Muscle layer of colon (tissue), 2 donors: Measurements from ENCODE around the gene FCHO1.
"Not testable (repeated sequence)": the region's sequence is repeated elsewhere in the genome, so short reads cannot be mapped to it uniquely, and the experiment has no call there.

Source experiments
- H3K27ac ChIP-seq: one replicate; pipeline ENCODE4 v1.7.0; 2013; ENCODE audit warnings: low read depth, mild to moderate bottlenecking, low read length, moderate library complexity
- H3K27me3 ChIP-seq, 2 donors: one replicate each; pipeline ENCODE4 v1.7.0; 2013; ENCODE audit warnings: low read length in 2 of 2, mild to moderate bottlenecking in 2 of 2; ENCODE audit not compliant: insufficient read depth in 2 of 2, control insufficient read depth in 1 of 2
- H3K36me3 ChIP-seq: one replicate; pipeline ENCODE4 v1.7.0; 2013; ENCODE audit warnings: mild to moderate bottlenecking, low read length; ENCODE audit not compliant: insufficient read depth
- H3K4me1 ChIP-seq: one replicate; pipeline ENCODE4 v1.7.0; 2013; ENCODE audit warnings: mild to moderate bottlenecking, low read length; ENCODE audit not compliant: insufficient read depth
- H3K4me3 ChIP-seq, 2 donors: one replicate each; pipeline ENCODE4 v1.7.0; 2013; ENCODE audit warnings: low read length in 2 of 2, low read depth in 1 of 2, mild to moderate bottlenecking in 1 of 2, moderate library complexity in 1 of 2
- H3K9ac ChIP-seq: one replicate; pipeline ENCODE4 v1.7.0; 2013; ENCODE audit warnings: low read length
- H3K9me3 ChIP-seq: one replicate; pipeline ENCODE4 v1.7.0; 2013; ENCODE audit warnings: mild to moderate bottlenecking, low read length
- donor health status: abdominal sarcoma.
- donor health status: Adenocarcinoma of cecum.

FCHO1 gene

GRCh38 chr19:17770613-17771012 lies 19.3 kb downstream of the FCHO1 start:
- Histone ChIP-seq H3K9me3 (no peaks in the 10 kb centered on the region), H3K36me3 (no peaks in the 10 kb centered on the region), H3K27ac (no peak overlapping the region), H3K4me3 (no peak overlapping the region), H3K27me3 (peaks cover 0 to 5% of the 10 kb centered on the region in 2 donors), H3K9ac (no peak overlapping the region), H3K4me1 (peaks cover 8% of the 10 kb centered on the region)

DNA sequence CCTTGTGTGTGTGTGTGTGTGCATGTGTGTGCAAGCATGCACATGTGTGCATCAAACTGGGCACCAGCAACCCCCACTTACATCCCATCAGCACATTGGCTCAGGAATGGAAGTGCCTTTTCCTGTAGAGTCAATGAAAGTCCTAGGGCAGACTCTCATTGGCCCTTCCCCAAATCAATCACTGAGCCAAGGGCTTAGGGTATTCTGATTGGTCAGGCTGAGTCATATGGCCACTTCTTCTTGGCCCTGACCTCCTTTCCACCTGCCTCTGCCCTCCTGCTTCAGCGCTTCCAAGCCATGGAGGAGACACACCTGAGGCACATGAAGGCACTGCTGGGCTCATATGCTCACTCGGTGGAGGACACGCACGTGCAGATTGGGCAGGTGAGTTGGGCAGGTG lies 20.9 kb downstream of the FCHO1 start:
- no peak overlapping the region for H3K27ac ChIP-seq
- H3K9ac ChIP-seq = no peak overlapping the region
- no peak overlapping the region for H3K4me3 ChIP-seq
- no peaks in the 10 kb centered on the region for H3K36me3 ChIP-seq
- H3K9me3 ChIP-seq = no peaks in the 10 kb centered on the region
- no peaks in the 10 kb centered on the region for H3K4me1 ChIP-seq
- peaks cover 0 to 5% of the 10 kb centered on the region in 2 donors for H3K27me3 ChIP-seq

DNA sequence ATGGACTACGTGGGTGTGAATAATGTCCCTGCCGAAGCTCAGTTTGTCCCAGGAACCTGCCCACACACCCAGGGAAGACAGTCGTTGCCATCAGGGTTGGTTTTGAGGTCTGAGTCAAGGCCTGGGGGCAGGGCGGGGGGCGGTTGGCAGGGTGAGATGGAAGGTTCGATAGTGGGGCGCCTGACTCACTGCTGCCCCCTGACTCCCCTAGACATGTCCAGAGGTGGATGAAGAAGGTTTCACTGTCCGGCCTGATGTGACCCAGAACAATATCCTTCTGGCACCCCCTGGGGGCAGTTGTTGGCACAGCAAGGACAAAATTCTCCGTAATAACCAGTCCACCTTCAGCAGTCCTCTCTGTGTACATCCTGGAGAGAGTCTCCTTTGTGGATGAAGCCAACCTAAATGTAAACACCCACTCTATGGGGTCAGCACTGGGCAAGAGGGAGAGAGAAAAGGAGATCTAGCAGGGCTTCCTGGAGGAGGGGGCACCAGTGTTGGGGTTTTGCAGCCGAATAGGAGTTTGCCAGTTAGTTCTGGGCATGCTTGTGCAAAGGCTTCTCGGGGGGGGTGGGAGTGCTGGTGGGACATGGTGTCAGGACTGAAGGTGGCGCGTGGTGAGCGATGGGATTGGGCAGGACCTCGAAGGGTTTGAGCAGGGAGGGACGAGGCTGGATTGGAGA lies 24.1 kb downstream of the FCHO1 start:
- H3K4me1 ChIP-seq = no peaks in the 10 kb centered on the region
- H3K36me3 ChIP-seq = no peaks in the 10 kb centered on the region
- no peak overlapping the region for H3K4me3 ChIP-seq
- no peaks in the 10 kb centered on the region for H3K9me3 ChIP-seq
- no peak overlapping the region for H3K27ac ChIP-seq
- H3K9ac ChIP-seq = no peak overlapping the region
- H3K27me3 ChIP-seq = peaks cover 0 to 18% of the 10 kb centered on the region in 2 donors

DNA sequence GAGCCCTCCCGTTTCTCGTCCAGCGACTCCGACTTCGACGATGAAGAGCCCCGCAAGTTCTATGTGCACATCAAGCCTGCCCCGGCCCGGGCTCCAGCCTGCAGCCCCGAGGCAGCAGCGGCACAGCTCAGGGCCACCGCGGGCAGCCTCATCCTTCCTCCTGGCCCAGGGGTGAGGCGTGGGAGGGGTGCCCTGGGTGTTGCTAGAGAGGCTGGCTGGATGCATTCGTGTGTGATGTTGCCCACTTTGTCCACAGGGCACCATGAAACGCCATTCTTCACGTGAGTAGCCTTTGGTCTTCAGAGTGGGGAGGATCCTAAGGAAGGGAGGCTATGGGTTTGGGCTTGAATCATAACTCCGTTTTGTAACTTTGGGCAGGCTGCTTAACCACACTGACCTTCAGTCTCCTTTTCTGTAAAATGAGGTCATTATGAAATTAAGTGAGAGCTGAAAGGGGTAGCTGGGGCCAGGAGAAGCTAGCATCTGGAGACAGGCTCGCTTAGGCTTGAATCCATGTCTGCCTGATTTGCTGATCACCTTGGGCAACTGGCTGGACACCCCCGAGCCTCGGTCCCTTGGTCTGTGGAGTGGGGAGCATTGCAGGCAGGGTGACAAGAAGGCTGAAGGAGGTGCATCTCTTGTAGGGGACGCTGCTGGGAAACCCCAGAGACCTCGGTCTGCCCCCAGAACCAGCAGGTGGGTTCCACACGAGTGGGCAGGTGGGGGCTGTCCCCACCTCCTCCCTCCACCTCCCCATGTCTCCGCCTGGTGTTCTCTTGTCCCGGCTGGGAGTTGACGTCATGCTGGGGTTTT lies 24.9 kb downstream of the FCHO1 start:
- Histone ChIP-seq H3K9me3 (no peaks in the 10 kb centered on the region), H3K4me3 (no peak overlapping the region), H3K27ac (no peak overlapping the region), H3K27me3 (peaks cover 0 to 26% of the 10 kb centered on the region in 2 donors), H3K4me1 (no peaks in the 10 kb centered on the region), H3K9ac (no peak overlapping the region), H3K36me3 (no peaks in the 10 kb centered on the region)

DNA sequence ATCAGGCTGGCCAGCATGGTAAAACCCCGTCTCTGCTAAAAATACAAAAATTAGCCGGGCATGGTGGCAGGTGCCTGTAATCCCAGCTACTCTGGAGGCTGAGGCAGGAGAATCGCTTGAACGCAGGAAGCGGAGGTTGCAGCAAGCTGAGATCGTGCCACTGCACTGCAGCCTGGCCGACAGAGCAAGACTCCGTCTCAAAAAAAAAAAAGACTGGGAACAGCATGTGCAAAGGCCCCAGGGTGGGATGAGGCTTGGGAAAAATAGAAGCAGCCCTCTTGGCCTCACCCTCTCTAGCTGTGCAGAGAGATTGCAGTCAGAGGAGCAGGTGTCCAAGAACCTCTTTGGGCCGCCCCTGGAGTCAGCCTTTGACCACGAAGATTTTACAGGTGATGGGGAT lies 26.6 kb downstream of the FCHO1 start:
- peaks cover 0 to 26% of the 10 kb centered on the region in 2 donors for H3K27me3 ChIP-seq
- H3K4me1 ChIP-seq, H3K36me3 ChIP-seq, H3K4me3 ChIP-seq, H3K9ac ChIP-seq, H3K27ac ChIP-seq, H3K9me3 ChIP-seq: not testable (repeated sequence)

DNA sequence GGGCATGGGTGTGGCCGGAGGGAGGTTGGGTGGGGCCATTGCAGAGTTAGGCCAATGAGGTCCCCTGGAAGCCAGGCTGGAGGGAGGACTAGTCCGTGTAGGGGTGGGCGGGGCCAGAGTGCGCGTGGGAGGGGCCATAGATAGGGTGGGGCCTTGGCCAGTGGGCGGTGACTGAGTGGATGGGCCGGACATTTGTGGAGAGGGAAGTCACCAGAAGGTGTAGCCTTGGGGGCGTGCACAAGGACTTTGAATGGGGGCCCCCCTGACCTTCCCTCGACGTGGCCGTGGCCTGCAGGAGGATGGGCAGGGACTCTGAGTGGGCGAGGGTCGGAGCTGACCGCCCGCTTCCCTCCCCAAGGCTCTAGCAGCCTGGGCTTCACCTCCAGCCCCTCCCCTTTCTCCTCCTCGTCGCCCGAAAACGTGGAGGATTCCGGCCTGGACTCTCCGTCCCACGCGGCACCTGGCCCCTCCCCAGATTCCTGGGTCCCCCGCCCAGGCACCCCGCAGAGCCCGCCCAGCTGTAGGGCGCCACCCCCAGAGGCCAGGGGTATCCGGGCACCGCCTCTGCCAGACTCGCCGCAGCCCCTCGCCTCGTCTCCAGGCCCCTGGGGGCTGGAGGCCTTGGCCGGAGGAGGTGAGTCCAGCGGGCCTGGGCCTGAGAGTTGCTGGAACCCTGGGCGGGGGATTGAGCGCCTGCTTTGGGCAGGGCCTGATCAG lies 27.1 kb downstream of the FCHO1 start:
- no peaks in the 10 kb centered on the region for H3K36me3 ChIP-seq
- H3K4me1 ChIP-seq = no peaks in the 10 kb centered on the region
- H3K9me3 ChIP-seq = no peaks in the 10 kb centered on the region
- no peak overlapping the region for H3K27ac ChIP-seq
- no peak overlapping the region for H3K9ac ChIP-seq
- no peak overlapping the region for H3K4me3 ChIP-seq
- peaks cover 0 to 26% of the 10 kb centered on the region in 2 donors for H3K27me3 ChIP-seq

DNA sequence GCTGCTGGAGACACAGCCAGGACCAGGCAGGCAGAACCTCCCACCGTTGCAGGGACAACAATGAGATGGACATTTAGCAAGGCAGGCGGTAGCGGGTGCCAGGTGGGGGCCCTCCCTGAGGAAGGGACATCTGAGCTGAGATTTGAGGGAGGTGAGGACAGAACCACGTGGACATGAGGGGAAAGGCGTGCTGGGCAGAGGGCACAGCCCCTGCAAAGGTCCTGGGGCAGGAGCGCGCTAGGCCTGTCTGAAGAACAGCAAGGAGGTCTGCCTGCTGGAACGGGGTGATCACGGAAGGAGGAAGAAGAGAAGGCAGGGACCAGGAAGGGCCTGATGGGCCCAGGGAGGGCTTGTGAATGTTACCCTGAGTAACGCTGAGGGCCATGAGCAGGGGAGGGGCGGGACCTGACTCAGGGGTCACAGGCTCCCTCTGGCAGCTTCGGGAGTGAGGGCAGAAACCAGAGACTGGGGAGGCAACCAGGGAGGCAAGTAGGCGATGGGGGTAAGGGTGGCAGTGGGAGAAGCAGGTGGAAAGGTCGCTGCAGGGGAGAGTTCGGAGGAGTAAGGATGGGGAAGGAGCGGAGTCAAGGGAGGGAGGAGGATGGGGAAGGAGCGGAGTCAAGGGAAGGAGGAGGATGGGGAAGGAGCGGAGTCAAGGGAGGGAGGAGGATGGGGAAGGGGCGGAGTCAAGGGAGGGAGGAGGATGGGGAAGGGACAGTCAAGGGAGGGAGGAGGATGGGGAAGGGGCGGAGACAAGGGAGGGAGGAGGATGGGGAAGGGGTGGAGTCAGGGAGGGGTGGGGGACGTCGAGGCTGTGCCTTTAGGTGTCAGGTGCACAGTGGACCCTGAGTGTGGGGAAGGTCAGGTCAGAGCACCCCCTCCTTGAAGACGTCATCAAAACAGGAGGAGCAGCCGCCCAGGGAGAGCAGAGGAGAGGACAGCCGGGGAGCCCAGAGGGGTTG lies 28.0 kb downstream of the FCHO1 start:
- Histone ChIP-seq H3K36me3 (no peaks in the 10 kb centered on the region), H3K4me3 (no peak overlapping the region), H3K9me3 (no peaks in the 10 kb centered on the region), H3K27ac (no peak overlapping the region), H3K27me3 (peaks cover 0 to 26% of the 10 kb centered on the region in 2 donors), H3K9ac (no peak overlapping the region), H3K4me1 (no peaks in the 10 kb centered on the region)

DNA sequence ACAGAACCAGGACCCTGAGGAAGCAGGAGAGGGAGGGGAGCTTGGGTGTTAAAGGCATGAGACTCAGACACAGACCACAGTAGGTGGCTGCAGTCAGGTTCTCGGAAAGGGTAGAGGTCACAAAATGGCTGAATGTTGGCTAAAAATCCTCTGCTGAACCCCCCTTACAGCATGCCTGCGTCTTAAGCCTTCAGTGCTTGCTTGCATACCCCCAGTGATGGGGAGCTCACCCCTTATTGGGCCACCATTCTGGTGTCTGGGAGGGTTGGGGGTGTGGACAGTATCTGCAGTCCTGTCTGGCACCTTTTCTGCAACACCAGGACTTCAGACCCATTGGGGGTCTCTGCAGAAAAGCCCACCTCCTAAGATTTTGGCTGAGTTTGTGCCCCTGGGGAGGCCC lies 29.5 kb downstream of the FCHO1 start:
- H3K9ac ChIP-seq = no peak overlapping the region
- peaks cover 0 to 20% of the 10 kb centered on the region in 2 donors for H3K27me3 ChIP-seq
- H3K9me3 ChIP-seq = no peaks in the 10 kb centered on the region
- H3K36me3 ChIP-seq = no peaks in the 10 kb centered on the region
- no peak overlapping the region for H3K4me3 ChIP-seq
- H3K27ac ChIP-seq = no peak overlapping the region
- no peaks in the 10 kb centered on the region for H3K4me1 ChIP-seq

DNA sequence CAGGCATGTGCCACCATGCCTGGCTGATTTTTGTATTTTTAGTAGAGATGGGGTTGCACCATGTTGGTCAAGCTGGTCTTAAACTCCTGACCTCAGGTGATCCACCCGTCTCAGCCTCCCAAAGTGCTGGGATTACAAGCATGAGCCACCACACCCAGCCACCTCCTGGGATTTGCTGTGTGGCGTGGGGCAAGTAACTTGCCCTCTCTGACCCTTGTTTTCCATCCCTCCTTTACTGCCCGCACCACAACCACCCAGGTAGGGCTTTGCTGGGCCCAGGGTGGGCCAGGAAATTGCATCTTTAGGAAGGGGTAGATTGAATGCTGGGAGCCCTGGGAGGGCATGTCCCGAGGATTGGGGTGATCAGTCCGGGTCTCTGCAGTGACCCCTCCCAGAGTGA lies 32.4 kb downstream of the FCHO1 start:
- not testable (repeated sequence) for H3K9me3 ChIP-seq, H3K9ac ChIP-seq, H3K4me3 ChIP-seq

DNA sequence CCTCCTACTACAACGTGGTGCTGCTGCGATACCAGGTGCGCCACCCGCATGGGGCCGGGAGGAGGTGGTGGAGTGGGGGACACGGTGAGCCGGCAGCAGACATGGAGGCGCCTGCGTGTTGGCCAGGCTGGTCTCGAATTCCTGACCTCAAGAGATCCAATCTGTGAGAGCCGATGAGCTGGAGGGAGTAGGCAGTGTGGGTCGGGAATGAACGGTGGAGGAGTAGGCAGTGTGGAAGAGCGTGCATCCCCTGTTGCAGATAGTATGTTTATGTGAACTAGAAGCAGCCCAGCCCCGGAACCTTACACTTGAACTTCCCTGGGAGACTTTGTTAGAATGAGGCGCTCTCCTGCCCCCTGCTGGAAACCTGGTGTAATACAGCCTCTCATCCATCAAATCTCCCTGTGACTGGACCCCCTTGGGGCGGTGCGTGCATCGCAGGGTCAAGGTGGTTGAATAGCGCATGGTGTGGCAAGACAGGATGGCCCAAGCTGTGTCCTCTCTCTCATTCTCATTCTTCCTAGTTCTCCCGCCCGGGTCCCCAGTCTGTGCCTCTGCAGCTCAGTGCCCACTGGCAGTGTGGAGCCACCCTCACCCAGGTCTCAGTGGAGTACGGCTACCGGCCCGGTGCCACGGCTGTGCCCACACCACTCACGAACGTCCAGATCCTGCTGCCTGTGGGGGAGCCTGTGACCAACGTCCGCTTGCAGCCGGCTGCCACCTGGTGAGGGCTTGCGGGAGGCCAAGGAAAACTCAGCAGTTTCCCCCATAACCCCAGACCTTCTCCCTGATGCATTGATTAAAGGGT lies 33.1 kb downstream of the FCHO1 start:
- H3K9ac ChIP-seq = no peak overlapping the region
- H3K27me3 ChIP-seq = peaks cover 0 to 10% of the 10 kb centered on the region in 2 donors
- no peaks in the 10 kb centered on the region for H3K9me3 ChIP-seq
- H3K27ac ChIP-seq = no peak overlapping the region
- H3K4me1 ChIP-seq = no peaks in the 10 kb centered on the region
- no peaks in the 10 kb centered on the region for H3K36me3 ChIP-seq
- no peak overlapping the region for H3K4me3 ChIP-seq

More for the DNA sequence above, 32.4 kb downstream of the FCHO1 start:
- peaks cover 0 to 17% of the 10 kb centered on the region in 2 donors for H3K27me3 ChIP-seq
- not testable (repeated sequence) for H3K4me1 ChIP-seq, H3K36me3 ChIP-seq, H3K27ac ChIP-seq
